GM19455 (cell line): Measurements from ENCODE around the gene PLEKHA7.

Source experiments
- ATAC-seq: cut with Tn5 transposase; IDR thresholded peaks from one replicate; pipeline ENCODE4 v1.9.1; 2021; ENCODE audit not compliant: unreplicated experiment

The PLEKHA7 gene

GRCh38 chr11:16758382-16759024, 255.7 kb downstream of the PLEKHA7 start:
- no peak for ATAC-seq

DNA sequence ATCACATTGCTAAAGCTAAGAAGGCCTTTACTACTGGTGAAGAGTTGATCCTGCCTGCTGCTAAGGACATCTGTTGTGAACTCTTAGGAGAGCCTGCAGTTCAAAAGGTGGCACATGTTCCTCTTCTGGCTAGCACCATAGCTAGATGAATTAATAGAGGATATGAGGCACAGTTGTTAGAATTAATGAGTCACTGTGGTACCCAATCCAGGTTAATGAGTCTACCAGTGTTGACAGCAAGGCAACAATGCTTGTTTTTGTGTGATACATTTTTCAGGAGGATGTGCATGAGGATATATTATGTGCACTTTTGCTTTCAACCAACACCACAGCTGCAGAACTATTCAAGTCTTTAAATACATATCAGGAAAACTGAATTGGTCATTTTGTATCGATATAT, 263.8 kb downstream of the PLEKHA7 start:
- no peak for ATAC-seq

GRCh38 chr11:16749666-16750065, 264.5 kb downstream of the PLEKHA7 start:
- no peak for ATAC-seq

DNA sequence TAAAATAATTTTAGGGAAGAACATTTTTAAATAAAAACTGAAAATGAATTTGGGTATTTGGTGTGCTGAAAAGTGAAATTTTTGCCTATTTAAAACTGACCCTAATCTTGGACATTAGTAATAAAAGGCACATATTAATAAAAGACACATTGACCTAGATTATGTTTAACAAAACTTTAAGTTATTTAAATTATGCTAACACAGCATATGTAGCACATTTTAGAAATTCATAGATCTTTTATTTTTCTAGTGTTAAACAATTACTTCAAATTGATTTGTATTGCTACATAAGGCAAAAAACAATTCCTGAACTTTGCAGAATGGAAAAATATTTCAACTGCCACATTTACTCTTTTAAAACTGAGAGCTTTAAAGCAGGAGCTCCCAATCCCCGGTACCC, 265.1 kb downstream of the PLEKHA7 start:
- ATAC-seq, result no peak

DNA sequence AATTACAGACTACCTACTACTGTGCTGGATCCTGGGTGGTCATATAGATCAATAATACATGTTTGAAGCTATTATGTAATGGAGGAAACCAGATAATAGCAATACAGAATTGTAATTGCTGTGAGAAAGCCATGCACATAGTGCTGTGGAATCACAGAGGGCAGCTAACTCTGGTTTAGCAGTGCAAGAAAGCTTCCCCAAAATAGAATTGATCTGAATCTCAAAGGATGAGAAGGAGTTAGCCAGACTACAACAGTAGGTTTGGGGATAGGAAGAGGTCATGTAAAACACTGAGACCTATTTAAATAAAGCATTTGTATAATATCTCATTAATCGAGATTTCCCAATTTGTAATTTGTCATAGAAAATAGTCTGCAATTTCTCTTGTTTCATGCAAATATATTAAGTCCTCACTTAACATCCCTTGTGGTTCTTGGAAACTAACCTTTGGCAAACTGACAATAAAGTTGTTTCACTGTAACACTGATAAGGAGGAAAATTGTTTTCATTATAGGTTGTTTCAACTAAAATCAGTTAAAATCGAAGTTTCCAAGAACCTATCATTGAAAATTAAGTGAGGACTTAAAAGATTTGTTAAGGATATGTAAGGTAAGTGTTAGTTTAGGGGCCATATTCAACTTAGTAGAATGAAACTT, 268.1 kb downstream of the PLEKHA7 start:
- ATAC-seq, result no peak

GRCh38 chr11:16744128-16744725, 270.0 kb downstream of the PLEKHA7 start:
- no peak for ATAC-seq

DNA sequence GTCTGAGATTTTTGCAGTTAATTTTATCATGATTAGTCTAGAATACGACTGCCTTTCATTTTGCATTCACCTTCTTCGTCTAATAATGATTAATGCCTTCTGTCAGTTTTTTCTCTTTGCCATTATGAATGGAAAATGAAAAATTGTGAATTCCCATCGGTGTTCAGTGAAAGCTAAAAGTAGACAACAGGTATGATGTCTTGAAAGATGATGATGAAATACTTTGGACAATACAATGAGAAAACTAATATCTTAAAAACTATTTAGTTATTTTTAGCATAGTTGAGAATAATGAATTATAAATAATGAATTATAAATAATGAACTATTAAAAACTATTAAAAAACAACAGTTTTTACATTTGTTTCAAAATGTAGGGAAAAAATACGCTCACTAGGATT, 270.7 kb downstream of the PLEKHA7 start:
- no peak for ATAC-seq

DNA sequence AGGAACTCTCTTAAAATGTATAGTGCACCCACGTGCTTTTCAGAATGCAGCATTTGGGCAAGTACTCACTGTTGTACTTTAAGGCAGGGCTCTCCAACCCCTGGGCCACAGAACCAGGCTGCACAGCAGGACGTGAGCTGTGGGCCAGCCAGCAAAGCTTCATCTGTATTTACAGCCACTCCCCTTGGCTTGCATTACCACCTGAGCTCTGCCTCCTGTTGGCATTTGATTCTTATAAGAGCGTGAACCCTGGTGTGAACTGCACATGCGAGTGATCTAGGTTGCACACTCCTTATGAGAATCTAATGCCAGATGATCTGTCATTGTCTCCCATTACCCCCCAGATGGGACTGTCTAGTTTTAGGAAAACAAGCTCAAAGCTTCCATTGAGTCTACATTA, 272.7 kb downstream of the PLEKHA7 start:
- no peak for ATAC-seq

DNA sequence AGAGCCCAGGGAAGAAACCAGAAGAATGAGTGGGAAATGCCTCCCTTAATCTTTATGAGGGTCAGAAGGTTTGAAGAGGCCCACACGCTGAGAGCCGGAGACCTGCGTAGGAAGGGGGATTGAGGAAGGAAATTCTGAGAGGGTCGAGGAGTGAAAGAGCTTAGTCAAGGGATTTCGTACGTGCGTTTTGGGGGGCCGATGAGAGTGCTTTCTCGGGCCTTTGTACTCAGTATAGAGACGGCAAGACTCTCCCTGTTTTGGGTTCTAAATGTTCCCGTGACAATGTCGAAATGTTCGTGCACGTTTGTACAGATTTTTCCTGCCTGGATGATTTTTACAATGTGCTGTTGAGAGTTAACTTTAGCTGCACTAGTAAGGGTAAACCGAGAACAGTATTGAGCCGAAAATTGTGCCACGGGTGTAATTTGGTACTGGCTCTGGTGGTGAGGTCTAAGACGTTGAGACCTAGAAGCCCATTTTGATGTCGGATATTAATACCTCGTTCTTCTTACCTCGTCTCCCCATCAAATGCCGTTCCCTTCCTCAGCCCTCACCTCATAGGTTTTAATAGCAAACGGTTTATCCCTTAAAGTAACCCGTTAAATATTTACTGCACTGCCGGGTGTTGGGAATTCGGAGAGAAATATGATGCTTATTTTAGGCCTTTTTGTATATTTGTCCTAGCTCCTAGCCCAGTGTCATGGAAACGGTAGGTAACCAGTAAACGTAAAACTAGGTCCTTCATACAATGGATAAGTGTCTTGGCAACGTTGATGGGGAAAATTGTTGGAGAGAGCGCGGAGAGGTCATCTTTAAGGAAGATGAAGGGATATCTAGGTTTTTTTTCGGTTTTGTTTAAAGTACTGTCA, 275.0 kb downstream of the PLEKHA7 start:
- ATAC-seq, result peak; percentile 0

GRCh38 chr11:16738193-16738946, 275.8 kb downstream of the PLEKHA7 start, which contains the start of gene C11orf58:
C11orf58 (plus strand) TSS chr11:16738647; CDS start chr11:16738779, 132 bp downstream.
- ATAC-seq, result peak; percentile 98

DNA sequence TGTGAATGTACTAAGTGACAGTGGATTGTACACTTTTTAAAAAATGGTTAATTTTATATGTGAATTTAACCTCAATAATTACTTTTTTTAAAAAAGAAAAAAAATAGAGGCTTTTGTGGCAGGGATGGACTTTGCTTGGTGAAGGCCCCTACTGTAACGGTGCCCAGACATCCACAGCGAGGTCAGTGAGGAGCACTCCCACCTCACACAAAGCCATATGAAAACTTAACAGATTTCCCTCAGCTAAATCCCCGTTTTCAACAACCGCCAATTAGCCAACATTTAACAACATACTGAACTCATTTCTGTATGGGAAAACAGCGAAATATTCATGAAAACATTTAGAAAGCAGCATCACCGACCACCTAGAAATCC, 276.4 kb downstream of the PLEKHA7 start:
- peak; percentile 25 for ATAC-seq
